ENCODE results near the gene TMEM203.

The TMEM203 gene

GRCh38 chr9:137175345-137175961, 30.0 kb downstream of the TMEM203 start:
- DNase-seq: no peak
- no peak for ATAC-seq
- H3K9me3 Mint-ChIP-seq: no peaks in the 10 kb centered on the region
- peaks cover 45% of the 10 kb centered on the region for H3K27me3 Mint-ChIP-seq
- H3K4me3 Mint-ChIP-seq: no peak overlapping the region
- H3K4me1 Mint-ChIP-seq: peaks cover 26% of the 10 kb centered on the region
- no peak overlapping the region for H3K27ac Mint-ChIP-seq

GRCh38 chr9:137174722-137175293, 30.6 kb downstream of the TMEM203 start:
- DNase-seq: no peak
- no peak overlapping the region for H3K4me3 Mint-ChIP-seq

GRCh38 chr9:137173796-137174664, 31.4 kb downstream of the TMEM203 start:
- Mint-ChIP-seq H3K9me3 (no peaks in the 10 kb centered on the region), H3K4me1 (peaks cover 28% of the 10 kb centered on the region), H3K27ac (no peak overlapping the region), H3K4me3 (no peak overlapping the region), H3K27me3 (peaks cover 56% of the 10 kb centered on the region)
- DNase-seq (no peak), ATAC-seq (no peak)

More at GRCh38 chr9:137174722-137175293, 30.6 kb downstream of the TMEM203 start:
- Mint-ChIP-seq H3K27me3 (peaks cover 51% of the 10 kb centered on the region), H3K9me3 (no peaks in the 10 kb centered on the region), H3K27ac (no peak overlapping the region), H3K4me1 (peaks cover 26% of the 10 kb centered on the region)
- peak; percentile 31 for ATAC-seq

GRCh38 chr9:137172901-137173795, 32.3 kb downstream of the TMEM203 start:
- H3K4me3 Mint-ChIP-seq: no peak overlapping the region
- no peaks in the 10 kb centered on the region for H3K9me3 Mint-ChIP-seq
- ATAC-seq (no peak), DNase-seq (no peak)
- peaks cover 64% of the 10 kb centered on the region for H3K27me3 Mint-ChIP-seq
- no peak overlapping the region for H3K27ac Mint-ChIP-seq
- H3K4me1 Mint-ChIP-seq: peaks cover 34% of the 10 kb centered on the region

GRCh38 chr9:137171149-137171900, 34.1 kb downstream of the TMEM203 start:
- H3K27ac Mint-ChIP-seq: no peak overlapping the region
- DNase-seq (no peak), ATAC-seq (no peak)
- peaks cover 72% of the 10 kb centered on the region for H3K27me3 Mint-ChIP-seq
- H3K4me3 Mint-ChIP-seq: no peak overlapping the region
- peaks cover 34% of the 10 kb centered on the region for H3K4me1 Mint-ChIP-seq
- H3K9me3 Mint-ChIP-seq: no peaks in the 10 kb centered on the region

- no peak overlapping the region for H3K4me3 Mint-ChIP-seq
- H3K27ac Mint-ChIP-seq: no peak overlapping the region
- peaks cover 76% of the 10 kb centered on the region for H3K27me3 Mint-ChIP-seq
- peaks cover 32% of the 10 kb centered on the region for H3K4me1 Mint-ChIP-seq
- no peak for ATAC-seq
- DNase-seq: no peak
- H3K9me3 Mint-ChIP-seq: no peaks in the 10 kb centered on the region
Measured at GRCh38 chr9:137170486-137171148, 34.8 kb downstream of the TMEM203 start.

GRCh38 chr9:137169896-137170358, 35.5 kb downstream of the TMEM203 start, which contains the start of gene LRRC26:
LRRC26 (minus strand) TSS chr9:137170051; CDS start chr9:137169943, 108 bp downstream.
- Mint-ChIP-seq H3K4me1 (peaks cover 25% of the 10 kb centered on the region), H3K4me3 (peak within 1 kb of the TSS; percentile 72 to 77), H3K9me3 (no peaks in the 10 kb centered on the region), H3K27me3 (peaks cover 77% of the 10 kb centered on the region), H3K27ac (no peak within 1 kb of the TSS)
- no peak for ATAC-seq
- no peak for DNase-seq

- ATAC-seq: peak; percentile 19
- DNase-seq: no peak
- H3K4me1 Mint-ChIP-seq: peaks cover 17% of the 10 kb centered on the region
- no peaks in the 10 kb centered on the region for H3K9me3 Mint-ChIP-seq
- peak overlapping the region; percentile 72 to 77 for H3K4me3 Mint-ChIP-seq
- H3K27ac Mint-ChIP-seq: no peak overlapping the region
- H3K27me3 Mint-ChIP-seq: peaks cover 84% of the 10 kb centered on the region
Measured at GRCh38 chr9:137168904-137169856, 36.3 kb downstream of the TMEM203 start.

GRCh38 chr9:137168573-137168903, 36.9 kb downstream of the TMEM203 start:
- ATAC-seq (peak; percentile 24), DNase-seq (no peak)
- Mint-ChIP-seq H3K4me1 (peaks cover 13% of the 10 kb centered on the region), H3K9me3 (no peaks in the 10 kb centered on the region), H3K4me3 (peak overlapping the region in 1 of 2 donors; percentile 62), H3K27ac (no peak overlapping the region), H3K27me3 (peaks cover 85% of the 10 kb centered on the region)

GRCh38 chr9:137167747-137168572, 37.5 kb downstream of the TMEM203 start:
- peaks cover 7% of the 10 kb centered on the region for H3K4me1 Mint-ChIP-seq
- ATAC-seq: peak; percentile 7
- H3K9me3 Mint-ChIP-seq: no peaks in the 10 kb centered on the region
- H3K27me3 Mint-ChIP-seq: peaks cover 85% of the 10 kb centered on the region
- no peak overlapping the region for H3K27ac Mint-ChIP-seq
- H3K4me3 Mint-ChIP-seq: peak overlapping the region in 1 of 2 donors; percentile 31
- no peak for DNase-seq

- H3K27me3 Mint-ChIP-seq: peaks cover 84% of the 10 kb centered on the region
- no peak overlapping the region for H3K4me3 Mint-ChIP-seq
- peaks cover 7% of the 10 kb centered on the region for H3K4me1 Mint-ChIP-seq
- H3K9me3 Mint-ChIP-seq: no peaks in the 10 kb centered on the region
- DNase-seq: no peak
- no peak for ATAC-seq
- H3K27ac Mint-ChIP-seq: no peak overlapping the region
Measured at GRCh38 chr9:137167277-137167746, 38.1 kb downstream of the TMEM203 start.

- Mint-ChIP-seq H3K9me3 (no peaks in the 10 kb centered on the region), H3K4me1 (peaks cover 11% of the 10 kb centered on the region), H3K27ac (no peak overlapping the region), H3K27me3 (peaks cover 80% of the 10 kb centered on the region), H3K4me3 (no peak overlapping the region)
- no peak for DNase-seq
- ATAC-seq: no peak
Measured at GRCh38 chr9:137166380-137167229, 38.8 kb downstream of the TMEM203 start.
